Liver (tissue), 3 donors: ENCODE results near the gene CNIH2.

ENCODE experiments used
- FOXA1 ChIP-seq: IDR thresholded peaks from 2 replicates; pipeline ENCODE4 v1.6.1; 2016; ENCODE audit warnings: antibody characterized with exemption
- GABPA ChIP-seq, 2 donors: IDR thresholded peaks in 1 of 2; conservative IDR thresholded peaks in 1 of 2; 2 replicates each; pipeline ENCODE4 v1.6.1; 2016; ENCODE audit warnings: antibody characterized with exemption in 2 of 2, mild to moderate bottlenecking in 1 of 2, moderate library complexity in 1 of 2
- HNF4G ChIP-seq: IDR thresholded peaks from 2 replicates; pipeline ENCODE4 v1.6.1; 2016; ENCODE audit warnings: antibody characterized with exemption
- JUND ChIP-seq, 2 donors: IDR thresholded peaks; 2 replicates each; pipeline ENCODE4 v1.6.1; 2016; ENCODE audit warnings: antibody characterized with exemption in 2 of 2
- NR2F2 ChIP-seq: IDR thresholded peaks from 2 replicates; pipeline ENCODE4 v1.6.1; 2016; ENCODE audit warnings: antibody characterized with exemption
- RAD21 ChIP-seq, 2 donors: IDR thresholded peaks; 2 replicates each; pipeline ENCODE4 v1.6.1; 2016; ENCODE audit warnings: antibody characterized with exemption in 2 of 2, mild to moderate bottlenecking in 2 of 2
- REST ChIP-seq: IDR thresholded peaks from 2 replicates; pipeline ENCODE4 v1.6.1; 2016; ENCODE audit warnings: antibody characterized with exemption, mild to moderate bottlenecking
- SP1 ChIP-seq: IDR thresholded peaks from 2 replicates; pipeline ENCODE4 v1.6.1; 2018; ENCODE audit warnings: antibody characterized with exemption, mild to moderate bottlenecking
- TAF1 ChIP-seq: conservative IDR thresholded peaks from 2 replicates; pipeline ENCODE4 v1.6.1; 2016; ENCODE audit warnings: antibody characterized with exemption, mild to moderate bottlenecking
- TF ChIP-seq, protein P1 (sequence below): fragments of 150-350 bp; IDR thresholded peaks from 2 replicates; pipeline ENCODE4 v1.5.1; 2017; ENCODE audit warnings: improper control_type of control experiment, low read depth, low read length; ENCODE audit not compliant: missing input control
- TF ChIP-seq, protein P2 (sequence below): IDR thresholded peaks from 2 replicates; pipeline ENCODE4 v1.6.1; 2016; ENCODE audit warnings: antibody characterized with exemption
- donor health status: healthy.
- donor health status: healthy.

DNA sequence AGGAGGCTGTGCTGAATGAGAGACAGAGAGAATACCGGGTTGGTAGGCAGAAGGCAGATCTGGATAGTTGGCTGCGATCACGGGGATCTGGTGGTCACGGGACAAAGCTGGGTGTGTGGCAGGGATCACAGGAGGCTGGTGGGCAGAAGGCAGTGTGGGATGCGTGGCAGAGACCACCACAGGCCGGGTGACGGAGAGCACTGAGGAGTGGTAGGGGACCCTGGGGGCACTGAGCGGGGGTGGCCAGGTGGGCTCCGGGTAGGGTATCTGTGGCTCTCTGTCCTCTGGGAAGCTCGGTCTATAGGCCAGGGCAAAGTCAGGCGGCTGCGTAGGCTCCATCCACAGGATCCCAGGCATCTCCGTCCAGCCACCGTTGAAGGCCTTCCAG, 37.5 kb downstream of the CNIH2 start:
- TF ChIP-seq, protein P1, sequence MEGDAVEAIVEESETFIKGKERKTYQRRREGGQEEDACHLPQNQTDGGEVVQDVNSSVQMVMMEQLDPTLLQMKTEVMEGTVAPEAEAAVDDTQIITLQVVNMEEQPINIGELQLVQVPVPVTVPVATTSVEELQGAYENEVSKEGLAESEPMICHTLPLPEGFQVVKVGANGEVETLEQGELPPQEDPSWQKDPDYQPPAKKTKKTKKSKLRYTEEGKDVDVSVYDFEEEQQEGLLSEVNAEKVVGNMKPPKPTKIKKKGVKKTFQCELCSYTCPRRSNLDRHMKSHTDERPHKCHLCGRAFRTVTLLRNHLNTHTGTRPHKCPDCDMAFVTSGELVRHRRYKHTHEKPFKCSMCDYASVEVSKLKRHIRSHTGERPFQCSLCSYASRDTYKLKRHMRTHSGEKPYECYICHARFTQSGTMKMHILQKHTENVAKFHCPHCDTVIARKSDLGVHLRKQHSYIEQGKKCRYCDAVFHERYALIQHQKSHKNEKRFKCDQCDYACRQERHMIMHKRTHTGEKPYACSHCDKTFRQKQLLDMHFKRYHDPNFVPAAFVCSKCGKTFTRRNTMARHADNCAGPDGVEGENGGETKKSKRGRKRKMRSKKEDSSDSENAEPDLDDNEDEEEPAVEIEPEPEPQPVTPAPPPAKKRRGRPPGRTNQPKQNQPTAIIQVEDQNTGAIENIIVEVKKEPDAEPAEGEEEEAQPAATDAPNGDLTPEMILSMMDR, result no peak
- TF ChIP-seq REST, result no peak
- no peak for TF ChIP-seq HNF4G
- no peak for TF ChIP-seq SP1
- TF ChIP-seq JUND (IDR thresholded peaks at IDR 0.05), result no peak
- TF ChIP-seq GABPA (IDR thresholded peaks at IDR 0.05 in 1 of 2, conservative IDR thresholded peaks at IDR 0.05 in 1 of 2), result no peak
- TF ChIP-seq, protein P2, sequence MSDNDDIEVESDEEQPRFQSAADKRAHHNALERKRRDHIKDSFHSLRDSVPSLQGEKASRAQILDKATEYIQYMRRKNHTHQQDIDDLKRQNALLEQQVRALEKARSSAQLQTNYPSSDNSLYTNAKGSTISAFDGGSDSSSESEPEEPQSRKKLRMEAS, result no peak
- TF ChIP-seq NR2F2, result no peak
- TF ChIP-seq FOXA1, result no peak
- TF ChIP-seq RAD21 (IDR thresholded peaks at IDR 0.05), result no peak
- TF ChIP-seq TAF1, result no peak
